MM.1S (cell line): ENCODE data around the gene AKT1S1.
A peak's percentile ranks its signal among the peaks of the same experiment; 100 is the strongest.
"Not testable (repeated sequence)": the region's sequence is repeated elsewhere in the genome, so short reads cannot be mapped to it uniquely, and the experiment has no call there.

Experiments used
- DNase-seq: peaks from one replicate; pipeline ENCODE4 v3.0.0-alpha.2; 2015
- H2AFZ ChIP-seq: fragments of 300-600 bp; sonication (generic); 2 replicates; pipeline ENCODE4 v1.6.0; 2016; ENCODE audit warnings: antibody characterized with exemption, low read length
- H3F3A ChIP-seq: fragments of 300-600 bp; sonication (generic); 2 replicates; pipeline ENCODE4 v1.6.1; 2016; ENCODE audit warnings: mild to moderate bottlenecking, antibody characterized with exemption, low read length, moderate library complexity, mixed read lengths; ENCODE audit not compliant: insufficient read depth
- H3K27ac ChIP-seq: fragments of 300-600 bp; sonication (generic); 2 replicates; pipeline ENCODE4 v1.5.1; 2016; ENCODE audit warnings: mild to moderate bottlenecking, low read length
- H3K27me3 ChIP-seq: fragments of 300-600 bp; sonication (generic); replicated peaks from 2 replicates; pipeline ENCODE4 v1.6.0; 2016; ENCODE audit warnings: low read length; ENCODE audit not compliant: insufficient read depth
- H3K36me3 ChIP-seq: fragments of 300-600 bp; sonication (generic); replicated peaks from 2 replicates; pipeline ENCODE4 v1.6.1; 2016; ENCODE audit warnings: mild to moderate bottlenecking, low read length, mixed read lengths; ENCODE audit not compliant: insufficient read depth
- H3K4me1 ChIP-seq: fragments of 300-600 bp; sonication (generic); 2 replicates; pipeline ENCODE4 v1.6.1; 2016; ENCODE audit warnings: low read length, mixed read lengths
- H3K4me2 ChIP-seq: fragments of 300-600 bp; sonication (generic); 2 replicates; pipeline ENCODE4 v1.6.0; 2016; ENCODE audit warnings: low read depth, low read length
- H3K4me3 ChIP-seq: fragments of 300-600 bp; sonication (generic); 2 replicates; pipeline ENCODE4 v1.5.1; 2016; ENCODE audit warnings: low read length, mixed read lengths
- H3K79me2 ChIP-seq: fragments of 300-600 bp; sonication (generic); 2 replicates; pipeline ENCODE4 v1.6.1; 2016; ENCODE audit warnings: mixed run types, low read length, mixed read lengths
- H3K9ac ChIP-seq: fragments of 300-600 bp; sonication (generic); 2 replicates; pipeline ENCODE4 v1.6.1; 2016; ENCODE audit warnings: low read length, mixed read lengths
- H3K9me2 ChIP-seq: fragments of 300-600 bp; sonication (generic); replicated peaks from 2 replicates; pipeline ENCODE4 v1.6.1; 2016; ENCODE audit warnings: mild to moderate bottlenecking, low read length, mixed read lengths; ENCODE audit not compliant: insufficient read depth
- H3K9me3 ChIP-seq: fragments of 300-600 bp; sonication (generic); replicated peaks from 2 replicates; pipeline ENCODE4 v1.6.1; 2016; ENCODE audit warnings: mild to moderate bottlenecking, low read length, mixed read lengths; ENCODE audit not compliant: insufficient read depth
- H4K20me1 ChIP-seq: fragments of 300-600 bp; sonication (generic); 2 replicates; pipeline ENCODE4 v1.6.1; 2016; ENCODE audit warnings: mild to moderate bottlenecking, low read length, moderate library complexity, mixed read lengths; ENCODE audit not compliant: insufficient read depth
- CTCF ChIP-seq: fragments of 300-600 bp; sonication (generic); IDR thresholded peaks from 2 replicates; pipeline ENCODE4 v1.5.1; 2016; ENCODE audit warnings: antibody characterized with exemption, low read length, mixed read lengths
- EZH2 ChIP-seq: fragments of 300-600 bp; sonication (generic); optimal IDR thresholded peaks from 2 replicates; pipeline ENCODE3; 2017; ENCODE audit warnings: low read depth, mild to moderate bottlenecking, antibody characterized with exemption, low read length, mixed read lengths
- EZH2phosphoT487 ChIP-seq: fragments of 300-600 bp; sonication (generic); IDR thresholded peaks from 2 replicates; pipeline ENCODE4 v1.6.1; 2018; ENCODE audit warnings: antibody characterized with exemption, low read length

The AKT1S1 gene

GRCh38 chr19:49823472-49823871, 53.7 kb downstream of the AKT1S1 start:
- no peak overlapping the region for H2AFZ ChIP-seq
- no peak for DNase-seq
- H3K4me2 ChIP-seq: no peak overlapping the region
- H3K79me2 ChIP-seq: peaks cover 64% of the 10 kb centered on the region
- H4K20me1 ChIP-seq: no peaks in the 10 kb centered on the region
- no peaks in the 10 kb centered on the region; the same call in 1 of the 2 replicates for H3K36me3 ChIP-seq
- TF ChIP-seq EZH2phosphoT487: no peak
- TF ChIP-seq CTCF: no peak
- no peak for TF ChIP-seq EZH2
- no peaks in the 10 kb centered on the region for H3F3A ChIP-seq
- no peak overlapping the region for H3K4me3 ChIP-seq
- no peaks in the 10 kb centered on the region for H3K9me3 ChIP-seq
- no peaks in the 10 kb centered on the region for H3K27me3 ChIP-seq
- no peaks in the 10 kb centered on the region for H3K9me2 ChIP-seq
- H3K27ac ChIP-seq: no peak overlapping the region
- no peak overlapping the region for H3K9ac ChIP-seq
- peaks cover 6% of the 10 kb centered on the region; the same call in 1 of the 2 replicates for H3K4me1 ChIP-seq

DNA sequence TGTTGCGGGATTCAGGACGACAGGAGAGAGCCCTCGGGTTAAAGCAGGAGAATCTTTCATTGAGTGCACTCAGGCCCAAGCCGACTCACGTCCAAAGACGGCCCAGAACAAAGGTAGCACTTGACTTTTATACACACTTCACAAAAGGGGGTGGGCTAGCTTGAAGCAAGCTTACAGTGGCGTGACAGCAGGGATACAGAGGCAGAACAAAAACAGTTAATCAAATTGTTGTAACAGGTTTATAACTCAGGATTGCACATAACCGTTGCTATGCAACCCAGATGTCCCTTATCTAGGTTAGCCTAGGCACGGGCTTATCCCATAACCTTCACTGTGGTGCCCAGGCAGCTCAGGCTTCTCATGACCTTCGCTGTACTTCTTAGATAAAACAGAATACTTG, 57.0 kb downstream of the AKT1S1 start:
- no peak overlapping the region for H3K4me2 ChIP-seq
- H3K79me2 ChIP-seq: peaks cover 54% of the 10 kb centered on the region
- H3F3A ChIP-seq: no peaks in the 10 kb centered on the region; the same call in 1 of the 2 replicates
- H3K27me3 ChIP-seq: no peaks in the 10 kb centered on the region
- H4K20me1 ChIP-seq: no peaks in the 10 kb centered on the region
- DNase-seq: no peak
- H3K36me3 ChIP-seq: no peaks in the 10 kb centered on the region
- peaks cover 6% of the 10 kb centered on the region; the same call in 1 of the 2 replicates for H3K4me1 ChIP-seq
- no peak overlapping the region for H3K4me3 ChIP-seq
- no peaks in the 10 kb centered on the region for H3K9me2 ChIP-seq
- H3K27ac ChIP-seq: no peak overlapping the region
- TF ChIP-seq EZH2phosphoT487 (no peak), EZH2 (no peak), CTCF (no peak)
- no peak overlapping the region for H3K9ac ChIP-seq
- H3K9me3 ChIP-seq: no peaks in the 10 kb centered on the region
- H2AFZ ChIP-seq: no peak overlapping the region

DNA sequence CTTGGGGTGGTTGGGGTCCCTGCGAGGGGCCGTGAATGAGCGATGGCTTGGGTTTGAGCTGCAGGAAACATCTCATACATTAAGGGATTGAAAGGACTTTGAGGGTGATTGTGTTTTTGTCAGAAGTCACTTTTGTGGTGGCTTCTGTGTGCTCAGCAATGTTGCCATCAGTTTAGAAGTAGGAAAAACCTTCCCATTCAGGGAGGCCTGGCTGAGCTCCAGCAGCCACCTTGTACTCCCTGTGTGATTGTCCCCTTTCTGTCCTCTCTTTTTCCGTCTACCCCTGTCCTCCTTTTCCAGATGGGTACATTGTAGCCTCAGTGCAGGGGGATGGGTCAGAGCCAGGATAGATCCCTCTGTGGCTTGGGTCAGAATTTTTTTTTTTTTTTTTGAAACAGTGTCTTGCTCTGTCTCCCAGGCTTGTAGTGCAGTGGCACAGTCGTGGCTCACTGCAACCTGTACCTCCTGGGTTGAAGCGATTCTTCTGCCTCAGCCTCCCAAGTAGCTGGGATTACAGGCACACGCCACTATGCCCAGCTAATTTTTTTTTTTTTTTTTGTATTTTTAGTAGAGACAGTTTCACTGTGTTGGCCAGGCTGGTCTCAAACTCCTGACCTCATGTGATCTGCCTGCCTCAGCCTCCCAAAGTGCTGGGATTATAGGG, 57.6 kb downstream of the AKT1S1 start:
- not testable (repeated sequence) for H3K9me2 ChIP-seq, H3K4me1 ChIP-seq, H3K9me3 ChIP-seq, H3K36me3 ChIP-seq, H3F3A ChIP-seq, DNase-seq, H3K27ac ChIP-seq, H4K20me1 ChIP-seq, H3K27me3 ChIP-seq, H3K9ac ChIP-seq, H3K4me3 ChIP-seq, H2AFZ ChIP-seq
- peaks cover 50% of the 10 kb centered on the region for H3K79me2 ChIP-seq
- peak overlapping the region; percentile 90 for H3K4me2 ChIP-seq
